MM.1S (cell line): ENCODE data around the gene MYRF.

Source experiments
- DNase-seq: peaks from one replicate; pipeline ENCODE4 v3.0.0-alpha.2; 2015
- H2AFZ ChIP-seq: fragments of 300-600 bp; sonication (generic); 2 replicates; pipeline ENCODE4 v1.6.0; 2016; ENCODE audit warnings: antibody characterized with exemption, low read length
- H3F3A ChIP-seq: fragments of 300-600 bp; sonication (generic); 2 replicates; pipeline ENCODE4 v1.6.1; 2016; ENCODE audit warnings: mild to moderate bottlenecking, antibody characterized with exemption, low read length, moderate library complexity, mixed read lengths; ENCODE audit not compliant: insufficient read depth
- H3K27ac ChIP-seq: fragments of 300-600 bp; sonication (generic); 2 replicates; pipeline ENCODE4 v1.5.1; 2016; ENCODE audit warnings: mild to moderate bottlenecking, low read length
- H3K27me3 ChIP-seq: fragments of 300-600 bp; sonication (generic); replicated peaks from 2 replicates; pipeline ENCODE4 v1.6.0; 2016; ENCODE audit warnings: low read length; ENCODE audit not compliant: insufficient read depth
- H3K36me3 ChIP-seq: fragments of 300-600 bp; sonication (generic); replicated peaks from 2 replicates; pipeline ENCODE4 v1.6.1; 2016; ENCODE audit warnings: mild to moderate bottlenecking, low read length, mixed read lengths; ENCODE audit not compliant: insufficient read depth
- H3K4me1 ChIP-seq: fragments of 300-600 bp; sonication (generic); 2 replicates; pipeline ENCODE4 v1.6.1; 2016; ENCODE audit warnings: low read length, mixed read lengths
- H3K4me2 ChIP-seq: fragments of 300-600 bp; sonication (generic); 2 replicates; pipeline ENCODE4 v1.6.0; 2016; ENCODE audit warnings: low read depth, low read length
- H3K4me3 ChIP-seq: fragments of 300-600 bp; sonication (generic); 2 replicates; pipeline ENCODE4 v1.5.1; 2016; ENCODE audit warnings: low read length, mixed read lengths
- H3K79me2 ChIP-seq: fragments of 300-600 bp; sonication (generic); 2 replicates; pipeline ENCODE4 v1.6.1; 2016; ENCODE audit warnings: mixed run types, low read length, mixed read lengths
- H3K9ac ChIP-seq: fragments of 300-600 bp; sonication (generic); 2 replicates; pipeline ENCODE4 v1.6.1; 2016; ENCODE audit warnings: low read length, mixed read lengths
- H3K9me2 ChIP-seq: fragments of 300-600 bp; sonication (generic); replicated peaks from 2 replicates; pipeline ENCODE4 v1.6.1; 2016; ENCODE audit warnings: mild to moderate bottlenecking, low read length, mixed read lengths; ENCODE audit not compliant: insufficient read depth
- H3K9me3 ChIP-seq: fragments of 300-600 bp; sonication (generic); replicated peaks from 2 replicates; pipeline ENCODE4 v1.6.1; 2016; ENCODE audit warnings: mild to moderate bottlenecking, low read length, mixed read lengths; ENCODE audit not compliant: insufficient read depth
- H4K20me1 ChIP-seq: fragments of 300-600 bp; sonication (generic); 2 replicates; pipeline ENCODE4 v1.6.1; 2016; ENCODE audit warnings: mild to moderate bottlenecking, low read length, moderate library complexity, mixed read lengths; ENCODE audit not compliant: insufficient read depth
- CTCF ChIP-seq: fragments of 300-600 bp; sonication (generic); IDR thresholded peaks from 2 replicates; pipeline ENCODE4 v1.5.1; 2016; ENCODE audit warnings: antibody characterized with exemption, low read length, mixed read lengths
- EZH2 ChIP-seq: fragments of 300-600 bp; sonication (generic); optimal IDR thresholded peaks from 2 replicates; pipeline ENCODE3; 2017; ENCODE audit warnings: low read depth, mild to moderate bottlenecking, antibody characterized with exemption, low read length, mixed read lengths
- EZH2phosphoT487 ChIP-seq: fragments of 300-600 bp; sonication (generic); IDR thresholded peaks from 2 replicates; pipeline ENCODE4 v1.6.1; 2018; ENCODE audit warnings: antibody characterized with exemption, low read length

MYRF gene

GRCh38 chr11:61730240-61730994 lies 22.0 kb upstream of the MYRF start:
- Histone ChIP-seq H3K9me2 (no peaks in the 10 kb centered on the region), H2AFZ (no peak overlapping the region), H3K4me1 (no peaks in the 10 kb centered on the region), H3K9ac (no peak overlapping the region), H4K20me1 (no peaks in the 10 kb centered on the region), H3F3A (no peaks in the 10 kb centered on the region), H3K27me3 (peaks cover 72% of the 10 kb centered on the region), H3K4me2 (no peak overlapping the region), H3K4me3 (no peak overlapping the region), H3K36me3 (no peaks in the 10 kb centered on the region), H3K79me2 (no peaks in the 10 kb centered on the region), H3K27ac (no peak overlapping the region), H3K9me3 (no peaks in the 10 kb centered on the region)
- DNase-seq, result no peak
- TF ChIP-seq CTCF (no peak), EZH2phosphoT487 (no peak)

DNA sequence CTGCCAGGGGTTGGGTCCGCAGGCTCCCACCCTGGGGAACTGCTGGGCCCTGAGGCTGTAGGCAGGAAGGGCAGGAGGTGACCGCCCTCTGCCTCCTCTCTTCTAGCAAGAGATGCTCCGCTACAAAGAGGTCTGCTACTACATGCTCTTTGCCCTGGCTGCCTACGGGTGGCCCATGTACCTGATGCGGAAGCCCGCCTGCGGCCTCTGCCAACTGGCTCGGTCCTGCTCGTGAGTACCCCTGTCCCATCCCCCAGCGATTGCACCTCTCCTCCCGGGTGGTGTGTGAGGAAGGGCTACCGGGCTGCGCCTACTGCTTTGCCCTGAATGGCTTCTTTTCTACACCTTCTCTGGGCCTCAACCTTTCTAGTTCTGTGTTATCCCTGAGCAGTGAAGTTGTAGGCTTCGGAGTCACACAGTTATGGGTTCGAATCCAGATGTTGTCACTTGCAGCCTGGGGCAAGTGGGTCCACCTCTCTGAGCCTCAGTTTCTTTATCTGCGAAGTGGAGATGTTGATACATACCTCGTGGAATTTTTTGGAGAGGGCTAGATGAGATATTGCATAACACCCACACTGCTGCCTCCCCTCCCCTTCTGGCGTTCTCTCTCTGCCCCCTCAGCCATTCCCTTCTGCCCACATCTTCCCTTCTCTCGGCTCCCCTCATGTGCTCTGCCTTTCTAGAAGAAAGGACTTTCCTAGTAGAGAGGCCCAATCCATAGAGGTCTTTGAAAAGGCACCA lies 21.1 kb upstream of the MYRF start:
- no peak overlapping the region for H3K9ac ChIP-seq
- no peaks in the 10 kb centered on the region for H3K36me3 ChIP-seq
- H3K79me2 ChIP-seq, result no peaks in the 10 kb centered on the region
- H3K9me2 ChIP-seq, result no peaks in the 10 kb centered on the region
- H3K4me3 ChIP-seq, result no peak overlapping the region
- H3K4me2 ChIP-seq, result no peak overlapping the region
- no peaks in the 10 kb centered on the region for H3K4me1 ChIP-seq
- no peak overlapping the region for H3K27ac ChIP-seq
- peaks cover 72% of the 10 kb centered on the region for H3K27me3 ChIP-seq
- H3F3A ChIP-seq, result no peaks in the 10 kb centered on the region
- DNase-seq, result no peak
- H2AFZ ChIP-seq, result no peak overlapping the region
- no peaks in the 10 kb centered on the region for H3K9me3 ChIP-seq
- TF ChIP-seq CTCF (no peak), EZH2 (no peak), EZH2phosphoT487 (no peak)
- H4K20me1 ChIP-seq, result no peaks in the 10 kb centered on the region

GRCh38 chr11:61731952-61732675 lies 20.3 kb upstream of the MYRF start:
- no peaks in the 10 kb centered on the region for H3K9me3 ChIP-seq
- H3K4me3 ChIP-seq, result no peak overlapping the region
- H3K4me2 ChIP-seq, result no peak overlapping the region
- H3K9me2 ChIP-seq, result no peaks in the 10 kb centered on the region
- TF ChIP-seq EZH2phosphoT487 (no peak), EZH2 (no peak), CTCF (no peak)
- H3K9ac ChIP-seq, result no peak overlapping the region
- H3K27ac ChIP-seq, result no peak overlapping the region
- peaks cover 72% of the 10 kb centered on the region for H3K27me3 ChIP-seq
- DNase-seq, result no peak
- H2AFZ ChIP-seq, result no peak overlapping the region
- H3K36me3 ChIP-seq, result no peaks in the 10 kb centered on the region
- no peaks in the 10 kb centered on the region for H3F3A ChIP-seq
- no peaks in the 10 kb centered on the region for H3K79me2 ChIP-seq
- no peaks in the 10 kb centered on the region for H3K4me1 ChIP-seq
- H4K20me1 ChIP-seq, result no peaks in the 10 kb centered on the region
